Neural crest cell (in vitro differentiated cells): ENCODE data around the gene GSTM2. TPM values are rescaled to one million over a fixed set of nuclear protein-coding genes. Genes with fewer than 3 reads are reported as not detected.
"Not testable (repeated sequence)": the region's sequence is repeated elsewhere in the genome, so short reads cannot be mapped to it uniquely, and the experiment has no call there.

Source experiments
- DNase-seq: peaks from one replicate; pipeline ENCODE4 v3.0.0; 2021; ENCODE audit warnings: low read depth, mixed read lengths, low spot score
- H3K27ac Mint-ChIP-seq: one replicate; pipeline ENCODE4 v1.8.0; 2021; ENCODE audit warnings: mild to moderate bottlenecking, mixed read lengths; ENCODE audit not compliant: unreplicated experiment
- H3K27me3 Mint-ChIP-seq: 2 replicates; pipeline ENCODE4 v1.8.0; 2021; ENCODE audit warnings: low read depth, mild to moderate bottlenecking, mixed read lengths
- H3K36me3 Mint-ChIP-seq: 2 replicates; pipeline ENCODE4 v1.8.0; 2021; ENCODE audit warnings: low read depth, mild to moderate bottlenecking, mixed read lengths
- H3K4me1 Mint-ChIP-seq: 2 replicates; pipeline ENCODE4 v1.8.0; 2021; ENCODE audit warnings: mixed read lengths
- H3K4me3 Mint-ChIP-seq: one replicate; pipeline ENCODE4 v1.8.0; 2021; ENCODE audit warnings: mild to moderate bottlenecking, mixed read lengths
- H3K9me3 Mint-ChIP-seq: 2 replicates; pipeline ENCODE4 v1.8.0; 2021; ENCODE audit warnings: mixed read lengths
- CTCF ChIP-seq: fragments of 200-600 bp; sonication (generic); conservative IDR thresholded peaks from 2 replicates; pipeline ENCODE4 v1.5.0; 2021; ENCODE audit warnings: antibody characterized with exemption, mild to moderate bottlenecking
- total RNA-seq: library from RNA; stranded (reverse); gene quantifications from 2 replicates; pipeline ENCODE4 v1.2.1, GENCODE V29; 2021

GSTM2 gene
- total RNA-seq, 1 donor from 2014 or later, result 43.7 TPM

GRCh38 chr1:109677459-109677858, 9.6 kb downstream of the GSTM2 start:
- Mint-ChIP-seq H3K27ac (no peak overlapping the region), H3K27me3 (no peaks in the 10 kb centered on the region), H3K4me3 (no peak overlapping the region), H3K4me1 (no peaks in the 10 kb centered on the region), H3K9me3 (no peaks in the 10 kb centered on the region), H3K36me3 (peaks cover 2% of the 10 kb centered on the region)
- no peak for TF ChIP-seq CTCF
- DNase-seq, result no peak

GRCh38 chr1:109678637-109679036, 10.8 kb downstream of the GSTM2 start:
- not testable (repeated sequence) for H3K27me3 Mint-ChIP-seq, H3K27ac Mint-ChIP-seq, H3K9me3 Mint-ChIP-seq, H3K36me3 Mint-ChIP-seq, H3K4me1 Mint-ChIP-seq, DNase-seq, H3K4me3 Mint-ChIP-seq

- H3K9me3 Mint-ChIP-seq, H3K27ac Mint-ChIP-seq, H3K4me3 Mint-ChIP-seq, H3K36me3 Mint-ChIP-seq, DNase-seq, H3K27me3 Mint-ChIP-seq: not testable (repeated sequence)
- peaks cover 11% of the 10 kb centered on the region for H3K4me1 Mint-ChIP-seq
These were observed 16.9 kb downstream of the GSTM2 start for GRCh38 chr1:109684777-109685176.

- not testable (repeated sequence) for DNase-seq, H3K27ac Mint-ChIP-seq, H3K4me3 Mint-ChIP-seq, H3K9me3 Mint-ChIP-seq, H3K36me3 Mint-ChIP-seq, H3K27me3 Mint-ChIP-seq
- peaks cover 11% of the 10 kb centered on the region for H3K4me1 Mint-ChIP-seq
These were observed 17.5 kb downstream of the GSTM2 start for GRCh38 chr1:109685399-109685798.

GRCh38 chr1:109685890-109686289, 18.0 kb downstream of the GSTM2 start:
- H3K9me3 Mint-ChIP-seq, DNase-seq: not testable (repeated sequence)

GRCh38 chr1:109687109-109687508, 19.3 kb downstream of the GSTM2 start:
- H3K9me3 Mint-ChIP-seq, H3K27me3 Mint-ChIP-seq, H3K36me3 Mint-ChIP-seq, DNase-seq: not testable (repeated sequence)
- Mint-ChIP-seq H3K4me3 (peak overlapping the region; percentile 83), H3K27ac (peak overlapping the region; percentile 94), H3K4me1 (peaks cover 11% of the 10 kb centered on the region)

More at GRCh38 chr1:109685890-109686289, 18.0 kb downstream of the GSTM2 start:
- H3K27ac Mint-ChIP-seq, H3K36me3 Mint-ChIP-seq, H3K4me3 Mint-ChIP-seq, H3K27me3 Mint-ChIP-seq: not testable (repeated sequence)
- peaks cover 11% of the 10 kb centered on the region for H3K4me1 Mint-ChIP-seq

- Mint-ChIP-seq H3K27ac (peak within 1 kb of the TSS; percentile 94), H3K4me3 (peak within 1 kb of the TSS; percentile 83), H3K9me3 (no peaks in the 10 kb centered on the region), H3K4me1 (peaks cover 11% of the 10 kb centered on the region), H3K27me3 (no peaks in the 10 kb centered on the region), H3K36me3 (no peaks in the 10 kb centered on the region)
- TF ChIP-seq CTCF, result no peak
- DNase-seq, result peak; percentile 34
These were observed 20.0 kb downstream of the GSTM2 start, which contains the start of gene GSTM1 for GRCh38 chr1:109687641-109688499. Gene GSTM1 (plus strand): TSS chr1:109687817. CDS start chr1:109687874, 57 bp downstream.

- no peaks in the 10 kb centered on the region for H3K36me3 Mint-ChIP-seq
- no peak overlapping the region for H3K27ac Mint-ChIP-seq
- no peak for TF ChIP-seq CTCF
- H3K4me1 Mint-ChIP-seq, result peaks cover 11% of the 10 kb centered on the region
- no peaks in the 10 kb centered on the region for H3K27me3 Mint-ChIP-seq
- DNase-seq, result no peak
- no peak overlapping the region for H3K4me3 Mint-ChIP-seq
- no peaks in the 10 kb centered on the region for H3K9me3 Mint-ChIP-seq
These were observed 22.1 kb downstream of the GSTM2 start for GRCh38 chr1:109689844-109690405.
